Measurements from ENCODE around the gene PIH1D1.

Gene PIH1D1

DNA sequence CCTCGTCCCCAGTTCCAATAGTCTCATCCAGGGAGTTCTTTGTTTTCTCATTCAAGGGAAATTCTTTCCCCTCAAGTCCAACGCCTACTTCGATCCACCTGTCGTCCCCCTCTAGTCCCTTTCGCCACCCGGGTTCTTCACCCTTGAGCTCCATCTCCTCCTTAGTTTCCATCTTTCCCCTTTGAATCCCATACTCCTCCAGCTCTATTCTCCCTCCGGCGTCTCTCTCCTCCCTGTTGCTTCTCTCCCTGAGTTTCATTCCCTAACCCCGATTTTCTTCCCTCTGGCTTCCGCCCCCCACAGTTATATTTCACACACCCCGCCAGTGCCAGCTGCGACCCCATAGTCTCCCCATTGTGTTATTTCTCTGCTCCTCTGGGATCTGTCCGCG, 9.7 kb downstream of the PIH1D1 start:
- Histone ChIP-seq H3K36me3 (ENCODE audit: control insufficient read depth, low read length) (peaks cover 7% of the 10 kb centered on the region), H3K4me1 (ENCODE audit: control insufficient read depth, low read length) (peaks cover 21% of the 10 kb centered on the region), H3K9me2 (replicated peaks; ENCODE audit: control insufficient read depth, low read length) (no peaks in the 10 kb centered on the region), H3K79me2 (ENCODE audit: control insufficient read depth, low read length) (no peaks in the 10 kb centered on the region), H3K27ac (ENCODE audit: low read depth, low read length) (no peak overlapping the region), H4K20me1 (ENCODE audit: control insufficient read depth, insufficient read depth, low read depth, low read length) (no peaks in the 10 kb centered on the region), H3K27me3 (ENCODE audit: control insufficient read depth, low read length) (peaks cover 50% of the 10 kb centered on the region), H3F3A (ENCODE audit: control insufficient read depth, insufficient read depth) (peaks cover 9% of the 10 kb centered on the region), H3K4me2 (ENCODE audit: low read length) (0 out of 2 replicates have a peak overlapping the region, but pooled peaks have one; percentile 19), H3K4me3 (ENCODE audit: low read length) (no peak overlapping the region), H3K9me3 (ENCODE audit: control insufficient read depth, insufficient read depth, low read length) (no peaks in the 10 kb centered on the region)
- TF ChIP-seq, protein P1, sequence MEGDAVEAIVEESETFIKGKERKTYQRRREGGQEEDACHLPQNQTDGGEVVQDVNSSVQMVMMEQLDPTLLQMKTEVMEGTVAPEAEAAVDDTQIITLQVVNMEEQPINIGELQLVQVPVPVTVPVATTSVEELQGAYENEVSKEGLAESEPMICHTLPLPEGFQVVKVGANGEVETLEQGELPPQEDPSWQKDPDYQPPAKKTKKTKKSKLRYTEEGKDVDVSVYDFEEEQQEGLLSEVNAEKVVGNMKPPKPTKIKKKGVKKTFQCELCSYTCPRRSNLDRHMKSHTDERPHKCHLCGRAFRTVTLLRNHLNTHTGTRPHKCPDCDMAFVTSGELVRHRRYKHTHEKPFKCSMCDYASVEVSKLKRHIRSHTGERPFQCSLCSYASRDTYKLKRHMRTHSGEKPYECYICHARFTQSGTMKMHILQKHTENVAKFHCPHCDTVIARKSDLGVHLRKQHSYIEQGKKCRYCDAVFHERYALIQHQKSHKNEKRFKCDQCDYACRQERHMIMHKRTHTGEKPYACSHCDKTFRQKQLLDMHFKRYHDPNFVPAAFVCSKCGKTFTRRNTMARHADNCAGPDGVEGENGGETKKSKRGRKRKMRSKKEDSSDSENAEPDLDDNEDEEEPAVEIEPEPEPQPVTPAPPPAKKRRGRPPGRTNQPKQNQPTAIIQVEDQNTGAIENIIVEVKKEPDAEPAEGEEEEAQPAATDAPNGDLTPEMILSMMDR (IDR thresholded peaks at IDR 0.05; ENCODE audit: low read depth, low read length, poor library complexity, severe bottlenecking), result no peak
- TF ChIP-seq EZH2phosphoT487 (IDR thresholded peaks at IDR 0.05; ENCODE audit: borderline replicate concordance, low read length), result no peak

DNA sequence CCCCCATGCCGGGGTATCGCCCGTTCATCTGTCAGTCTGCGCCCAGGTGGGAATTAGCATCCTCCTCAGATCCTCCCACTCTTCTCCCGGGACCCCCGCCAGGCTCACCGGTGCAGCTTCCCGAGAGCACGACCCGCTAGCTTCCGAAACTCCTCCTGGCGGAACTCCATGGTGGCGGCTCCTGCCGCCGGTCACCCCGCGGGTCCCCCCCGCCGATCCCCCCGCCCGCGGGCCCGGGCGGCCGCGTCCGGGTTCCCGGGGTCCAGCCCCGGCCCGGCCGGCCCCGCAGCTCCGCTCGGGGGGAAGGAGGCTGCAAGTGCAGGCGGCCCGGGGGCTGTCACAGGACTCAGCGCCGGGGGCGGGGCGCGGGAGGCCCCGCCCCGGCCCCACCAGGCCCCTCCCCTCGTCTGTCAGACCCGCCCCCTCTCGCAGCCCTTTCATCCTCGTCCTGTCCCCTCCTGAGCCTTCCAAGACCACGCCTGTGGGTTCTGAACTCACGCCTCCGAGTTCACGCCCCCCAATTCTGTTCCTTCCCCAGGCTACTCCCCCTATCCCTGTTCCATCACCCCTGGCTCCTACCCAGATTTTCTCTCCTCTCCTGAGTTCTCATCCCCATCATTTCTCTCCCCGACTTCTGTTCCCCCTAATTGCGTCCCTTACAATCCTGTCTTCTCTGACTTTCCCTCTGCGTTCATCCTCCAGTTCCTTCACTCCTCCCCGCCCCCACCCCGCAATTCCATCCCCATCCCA, 10.2 kb downstream of the PIH1D1 start, which contains the start of gene SLC17A7:
TSS of gene SLC17A7 (minus strand) at position 318 of the 750 bp plus-strand sequence. CDS start at position 170, 148 bp downstream.
- H3K4me1 ChIP-seq (ENCODE audit: control insufficient read depth, low read length), result peaks cover 24% of the 10 kb centered on the region
- peaks cover 1% of the 10 kb centered on the region for H3K36me3 ChIP-seq (ENCODE audit: control insufficient read depth, low read length)
- no peaks in the 10 kb centered on the region for H3K79me2 ChIP-seq (ENCODE audit: control insufficient read depth, low read length)
- H4K20me1 ChIP-seq (ENCODE audit: control insufficient read depth, insufficient read depth, low read depth, low read length), result no peaks in the 10 kb centered on the region
- no peak for TF ChIP-seq EZH2phosphoT487 (IDR thresholded peaks at IDR 0.05; ENCODE audit: borderline replicate concordance, low read length)
- TF ChIP-seq, protein P1 (IDR thresholded peaks at IDR 0.05; ENCODE audit: low read depth, low read length, poor library complexity, severe bottlenecking), result no peak
- H3K4me2 ChIP-seq (ENCODE audit: low read length), result peak within 1 kb of the TSS; percentile 99
- no peaks in the 10 kb centered on the region for H3K9me2 ChIP-seq (replicated peaks; ENCODE audit: control insufficient read depth, low read length)
- peaks cover 55% of the 10 kb centered on the region for H3K27me3 ChIP-seq (ENCODE audit: control insufficient read depth, low read length)
- peaks cover 9% of the 10 kb centered on the region for H3F3A ChIP-seq (ENCODE audit: control insufficient read depth, insufficient read depth)
- H3K9me3 ChIP-seq (ENCODE audit: control insufficient read depth, insufficient read depth, low read length), result no peaks in the 10 kb centered on the region
- no peak within 1 kb of the TSS for H3K27ac ChIP-seq (ENCODE audit: low read depth, low read length)
- peak within 1 kb of the TSS; percentile 88; the same call in 1 of the 2 replicates for H3K4me3 ChIP-seq (ENCODE audit: low read length)

DNA sequence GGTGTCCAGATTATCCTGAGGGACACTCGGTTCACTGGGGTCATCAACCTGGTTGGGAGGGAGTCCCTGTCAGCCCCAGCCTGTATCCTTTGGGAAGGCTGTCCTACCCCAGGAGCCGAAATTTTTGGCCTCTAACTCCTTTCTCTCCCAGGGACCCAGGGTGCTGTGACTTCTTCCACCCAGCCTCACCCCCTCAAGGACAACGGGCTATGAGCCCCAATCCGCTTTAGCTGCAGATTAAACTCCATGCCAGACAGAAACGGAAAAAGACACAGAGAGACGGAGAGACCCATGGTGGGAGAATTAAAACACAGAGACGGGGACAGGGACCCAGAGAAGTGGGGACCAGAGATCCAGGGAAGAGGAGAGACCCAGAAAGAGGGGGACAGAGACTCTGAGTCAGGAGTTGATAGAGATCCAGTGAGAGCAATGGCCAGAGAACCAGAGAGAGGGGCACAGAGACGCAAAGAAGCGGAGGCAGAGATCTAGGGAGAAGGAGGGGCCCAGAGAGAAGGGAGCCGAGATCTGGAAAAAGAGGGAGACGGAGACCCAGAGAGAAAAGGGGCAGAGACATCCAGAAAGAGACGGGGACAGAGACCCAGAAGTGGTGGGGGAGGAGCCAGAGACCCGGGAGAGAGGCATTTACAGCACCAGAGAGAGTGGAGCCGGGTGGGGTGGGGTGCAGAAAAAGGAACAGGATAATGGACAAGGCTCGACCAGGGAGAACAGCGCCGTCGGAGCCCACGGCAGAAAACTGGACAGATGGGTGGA, 11.0 kb downstream of the PIH1D1 start:
- H3K79me2 ChIP-seq (ENCODE audit: control insufficient read depth, low read length), result no peaks in the 10 kb centered on the region
- no peak overlapping the region for H3K4me2 ChIP-seq (ENCODE audit: low read length)
- H3K4me3 ChIP-seq (ENCODE audit: low read length), result no peak overlapping the region
- no peaks in the 10 kb centered on the region for H3K9me3 ChIP-seq (ENCODE audit: control insufficient read depth, insufficient read depth, low read length)
- H3K36me3 ChIP-seq (ENCODE audit: control insufficient read depth, low read length), result no peaks in the 10 kb centered on the region
- no peaks in the 10 kb centered on the region for H3K9me2 ChIP-seq (replicated peaks; ENCODE audit: control insufficient read depth, low read length)
- peaks cover 9% of the 10 kb centered on the region for H3F3A ChIP-seq (ENCODE audit: control insufficient read depth, insufficient read depth)
- TF ChIP-seq EZH2phosphoT487 (IDR thresholded peaks at IDR 0.05; ENCODE audit: borderline replicate concordance, low read length), result peak; percentile 70; the same call in 1 of the 2 replicates
- TF ChIP-seq, protein P1 (IDR thresholded peaks at IDR 0.05; ENCODE audit: low read depth, low read length, poor library complexity, severe bottlenecking), result no peak
- H4K20me1 ChIP-seq (ENCODE audit: control insufficient read depth, insufficient read depth, low read depth, low read length), result no peaks in the 10 kb centered on the region
- H3K4me1 ChIP-seq (ENCODE audit: control insufficient read depth, low read length), result peaks cover 28% of the 10 kb centered on the region
- H3K27me3 ChIP-seq (ENCODE audit: control insufficient read depth, low read length), result peaks cover 56% of the 10 kb centered on the region
- no peak overlapping the region for H3K27ac ChIP-seq (ENCODE audit: low read depth, low read length)
